ENCODE data around the gene COL1A2.

Gene COL1A2

DNA sequence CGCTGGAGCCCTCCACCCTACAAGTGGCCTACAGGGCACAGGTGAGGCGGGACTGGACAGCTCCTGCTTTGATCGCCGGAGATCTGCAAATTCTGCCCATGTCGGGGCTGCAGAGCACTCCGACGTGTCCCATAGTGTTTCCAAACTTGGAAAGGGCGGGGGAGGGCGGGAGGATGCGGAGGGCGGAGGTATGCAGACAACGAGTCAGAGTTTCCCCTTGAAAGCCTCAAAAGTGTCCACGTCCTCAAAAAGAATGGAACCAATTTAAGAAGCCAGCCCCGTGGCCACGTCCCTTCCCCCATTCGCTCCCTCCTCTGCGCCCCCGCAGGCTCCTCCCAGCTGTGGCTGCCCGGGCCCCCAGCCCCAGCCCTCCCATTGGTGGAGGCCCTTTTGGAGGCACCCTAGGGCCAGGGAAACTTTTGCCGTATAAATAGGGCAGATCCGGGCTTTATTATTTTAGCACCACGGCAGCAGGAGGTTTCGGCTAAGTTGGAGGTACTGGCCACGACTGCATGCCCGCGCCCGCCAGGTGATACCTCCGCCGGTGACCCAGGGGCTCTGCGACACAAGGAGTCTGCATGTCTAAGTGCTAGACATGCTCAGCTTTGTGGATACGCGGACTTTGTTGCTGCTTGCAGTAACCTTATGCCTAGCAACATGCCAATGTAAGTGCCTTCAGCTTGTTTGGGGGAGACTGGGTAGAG, at the start of gene COL1A2:
TSS of gene COL1A2 (plus strand) at position 459 of the 704 bp plus-strand sequence. CDS start at position 596, 137 bp downstream.
- DNase-seq = no peak

DNA sequence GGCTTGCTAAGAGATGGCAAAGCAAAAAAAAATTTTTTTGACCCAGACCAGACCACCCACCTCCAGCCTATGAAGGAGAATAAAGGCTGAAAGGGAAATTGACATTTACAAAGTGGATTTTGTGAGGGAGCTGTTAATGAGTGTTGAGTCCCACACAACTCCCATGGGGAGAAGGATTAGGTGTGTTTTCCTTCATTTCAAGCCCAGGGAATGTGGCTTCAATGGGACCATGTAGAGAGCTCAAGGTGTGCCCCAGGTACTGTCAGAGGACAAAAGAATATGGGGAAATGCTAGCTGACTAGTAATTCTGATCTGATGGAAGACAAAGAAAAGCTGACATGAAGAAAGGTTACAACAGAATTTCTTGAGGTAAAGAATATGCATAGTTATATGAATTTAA, 48.8 kb upstream of the COL1A2 start:
- DNase-seq = no peak

DNA sequence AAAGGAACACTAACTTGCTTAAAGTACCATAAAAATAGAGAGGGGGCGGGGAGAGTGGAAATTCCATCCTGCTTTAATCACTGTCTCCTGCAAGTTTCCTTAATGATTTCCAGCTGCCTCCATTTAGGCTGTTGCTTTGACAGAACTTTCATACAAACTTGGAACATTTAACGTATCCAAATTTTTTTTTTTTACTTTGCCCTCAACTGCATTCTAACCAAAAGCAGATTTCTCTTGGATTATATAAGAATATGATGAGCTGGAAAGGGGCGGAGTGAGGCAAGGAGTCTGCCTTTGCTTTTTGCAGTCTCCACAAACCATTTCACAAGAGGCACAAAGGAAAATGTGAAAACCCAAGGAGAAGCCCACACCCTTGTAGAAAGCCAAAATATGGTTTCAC, 46.6 kb upstream of the COL1A2 start:
- DNase-seq = no peak

DNA sequence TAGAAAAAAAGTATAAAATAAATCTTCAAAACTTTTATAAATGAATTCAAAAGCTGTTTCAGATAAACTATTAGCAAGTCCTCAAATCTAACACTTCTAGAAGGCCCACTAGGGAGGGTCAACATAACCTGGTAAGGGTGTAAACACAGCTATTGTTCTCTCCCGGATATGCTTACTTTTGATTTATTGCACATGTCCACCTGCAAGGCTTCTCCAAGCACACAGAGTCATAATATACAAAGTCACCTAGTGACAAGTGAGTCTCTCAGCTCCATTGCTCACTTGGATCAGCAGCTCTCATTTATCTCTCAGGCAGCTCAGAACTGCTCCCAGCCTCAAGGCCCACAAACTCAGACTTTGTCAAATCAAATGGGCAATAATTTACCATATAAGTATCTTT, 44.0 kb upstream of the COL1A2 start:
- DNase-seq = peak; percentile 14

DNA sequence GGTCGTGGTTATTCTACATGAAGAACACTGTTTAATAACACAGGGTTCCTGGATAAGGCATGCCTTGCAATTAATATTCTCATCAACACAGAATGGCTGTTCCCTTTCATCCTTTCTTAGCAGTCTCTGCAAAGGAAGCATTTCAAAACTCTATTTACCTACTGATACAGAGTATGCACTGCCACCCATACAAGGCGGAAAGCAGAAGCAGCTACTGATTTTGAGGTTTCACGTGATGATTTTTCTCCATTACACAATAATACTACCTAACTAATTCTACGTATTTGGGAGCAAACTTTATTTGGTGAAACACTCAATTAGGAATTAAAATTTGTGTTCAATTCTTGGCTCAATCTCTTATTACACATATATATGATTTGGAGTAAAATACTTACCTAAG, 43.0 kb upstream of the COL1A2 start:
- DNase-seq = no peak

DNA sequence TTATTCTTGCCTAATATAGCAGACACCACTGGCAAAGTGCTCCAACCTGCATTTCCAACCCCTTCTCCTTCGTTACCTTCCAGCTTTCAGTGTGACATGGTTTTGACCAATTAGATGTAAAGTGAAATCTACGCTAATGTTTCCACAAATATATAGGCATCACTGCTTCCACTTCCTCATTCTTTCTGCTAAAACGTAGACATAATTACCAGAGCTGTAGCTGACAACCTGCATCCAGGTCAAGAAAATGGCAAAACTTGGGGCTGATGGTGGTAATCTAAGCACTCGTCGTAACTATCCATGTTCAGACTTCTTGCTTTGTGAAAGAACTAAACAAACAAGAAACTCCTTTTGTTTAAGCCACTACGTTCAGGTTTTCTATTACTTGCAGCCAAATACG, 41.8 kb upstream of the COL1A2 start:
- no peak for DNase-seq

DNA sequence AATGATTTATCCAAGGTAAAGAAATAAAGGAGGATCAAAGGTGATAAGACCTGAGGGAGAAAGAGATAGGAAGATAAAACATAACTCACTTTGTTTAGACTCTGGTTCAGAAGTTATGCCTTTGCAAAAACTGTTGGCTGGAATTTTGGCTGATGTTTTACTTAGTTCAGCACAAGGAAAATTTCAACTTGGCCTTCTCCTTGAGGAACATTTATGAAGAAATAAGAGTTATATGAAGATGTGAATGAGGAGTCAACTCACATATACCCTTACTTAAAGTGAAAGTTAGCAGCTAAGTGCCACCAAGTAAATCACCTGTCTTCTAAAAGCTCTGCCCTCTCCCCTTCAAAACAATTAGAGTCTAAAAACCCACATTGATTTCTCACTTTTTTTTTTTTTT, 39.7 kb upstream of the COL1A2 start:
- DNase-seq = no peak

DNA sequence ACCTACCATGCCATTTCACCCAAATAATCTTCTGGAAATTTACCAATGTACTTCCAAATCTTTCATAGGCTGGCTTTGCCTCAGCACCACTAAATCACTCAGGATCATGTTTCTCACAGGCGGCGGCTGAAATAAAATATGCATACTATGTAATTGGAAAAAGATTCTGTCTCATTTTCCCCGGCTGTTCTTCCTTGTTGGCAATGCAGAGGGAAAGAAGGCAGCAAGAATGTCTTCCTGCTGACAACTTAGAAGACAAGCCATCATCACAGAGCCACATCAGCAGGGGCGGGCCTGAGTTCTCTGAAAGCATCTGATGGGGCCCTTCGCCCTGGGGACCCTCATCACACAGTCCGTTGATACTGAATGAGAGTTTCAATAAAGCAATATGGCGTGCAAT, 39.2 kb upstream of the COL1A2 start:
- DNase-seq = no peak

DNA sequence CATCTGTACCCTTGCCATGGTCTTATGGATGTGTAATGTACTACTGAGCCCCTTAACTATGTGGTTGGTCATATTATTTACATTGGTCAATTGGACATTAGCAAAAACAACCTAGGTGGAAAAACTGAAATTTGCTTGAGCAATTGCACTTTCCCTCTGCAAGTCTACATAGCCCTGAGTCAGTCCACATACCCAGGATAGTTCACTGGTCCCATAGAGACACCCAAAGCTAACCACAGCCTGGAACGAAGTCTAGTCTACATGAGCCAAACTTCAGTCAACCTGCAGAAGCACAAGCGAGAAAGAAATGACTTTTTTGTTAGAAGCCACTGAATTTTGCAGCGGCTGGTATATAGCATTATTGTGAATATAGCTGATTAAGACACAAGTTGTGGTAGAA, 37.6 kb upstream of the COL1A2 start:
- DNase-seq = no peak

DNA sequence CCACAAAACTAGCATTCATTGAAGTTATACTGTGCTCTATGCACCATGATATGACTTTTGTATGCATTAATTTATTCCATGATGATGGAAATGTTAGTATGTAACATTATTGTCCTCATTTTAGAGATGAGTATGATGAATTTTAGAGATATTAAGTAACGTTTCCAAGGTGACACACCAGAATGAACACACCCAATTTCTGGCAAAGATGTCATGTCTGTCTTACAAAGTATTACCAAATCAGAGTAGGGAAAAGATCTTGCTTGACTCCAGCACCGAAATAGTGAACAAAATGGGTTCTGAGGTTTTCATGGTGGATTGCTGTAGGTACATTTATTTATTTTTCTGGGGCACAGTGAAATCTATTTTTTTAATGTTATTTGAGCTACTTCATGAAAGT, 33.8 kb upstream of the COL1A2 start:
- DNase-seq = no peak

DNA sequence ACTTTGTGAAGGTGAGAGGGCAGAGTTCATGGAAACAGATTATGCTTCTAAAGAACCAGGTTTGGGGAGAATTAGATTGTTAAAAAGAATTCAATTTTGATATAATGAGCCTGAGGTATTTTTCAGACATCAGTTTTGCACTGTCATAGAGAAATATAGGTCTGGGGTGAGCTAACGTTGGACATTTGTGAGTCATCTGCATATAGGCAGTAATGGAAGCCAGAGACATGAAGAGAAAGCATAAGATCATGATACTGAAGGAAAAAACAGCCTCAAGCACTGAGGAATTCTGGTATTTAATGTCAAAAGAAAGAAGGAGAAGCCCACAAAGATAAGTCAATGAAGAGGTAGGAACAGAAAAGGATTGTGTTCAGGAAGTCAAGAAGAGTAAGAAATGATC, 32.4 kb upstream of the COL1A2 start:
- no peak for DNase-seq

DNA sequence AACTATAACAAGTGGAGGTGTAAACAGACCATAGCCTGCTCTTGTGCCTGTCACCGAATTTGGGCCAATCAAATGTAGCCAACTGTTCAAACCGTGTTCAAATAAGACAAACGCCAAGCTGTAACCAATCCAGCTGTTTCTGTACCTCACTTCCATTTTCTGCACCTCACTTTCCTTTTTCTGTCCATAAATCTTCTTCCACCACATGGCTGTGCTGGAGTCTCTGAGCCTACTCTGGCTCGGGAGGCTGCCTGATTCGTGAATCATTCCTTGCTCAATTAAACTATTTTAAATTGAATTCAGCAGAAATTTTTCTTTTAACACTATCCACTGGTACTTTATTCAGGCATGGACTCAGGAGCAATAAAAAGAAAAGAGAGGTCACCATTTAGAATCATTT, 29.9 kb upstream of the COL1A2 start:
- DNase-seq = no peak

DNA sequence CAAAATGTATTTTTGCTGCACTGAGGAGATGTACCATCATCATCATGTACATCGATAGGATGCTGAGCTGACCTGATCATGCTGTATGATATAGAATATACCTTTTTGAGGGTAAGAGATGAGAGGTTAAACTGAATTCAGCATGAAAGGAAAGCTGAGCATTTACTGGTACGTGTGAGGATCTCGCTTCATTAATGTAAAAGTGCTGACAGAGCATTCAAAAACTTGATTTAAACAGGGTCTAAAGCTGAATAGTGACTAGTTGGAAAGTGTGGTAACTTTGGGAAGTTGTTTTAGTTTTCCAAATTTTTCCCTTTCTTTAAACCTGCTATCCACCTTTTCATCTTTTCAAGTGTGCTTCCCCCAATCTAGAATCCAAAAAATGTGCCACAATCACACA, 28.5 kb upstream of the COL1A2 start:
- DNase-seq = no peak

DNA sequence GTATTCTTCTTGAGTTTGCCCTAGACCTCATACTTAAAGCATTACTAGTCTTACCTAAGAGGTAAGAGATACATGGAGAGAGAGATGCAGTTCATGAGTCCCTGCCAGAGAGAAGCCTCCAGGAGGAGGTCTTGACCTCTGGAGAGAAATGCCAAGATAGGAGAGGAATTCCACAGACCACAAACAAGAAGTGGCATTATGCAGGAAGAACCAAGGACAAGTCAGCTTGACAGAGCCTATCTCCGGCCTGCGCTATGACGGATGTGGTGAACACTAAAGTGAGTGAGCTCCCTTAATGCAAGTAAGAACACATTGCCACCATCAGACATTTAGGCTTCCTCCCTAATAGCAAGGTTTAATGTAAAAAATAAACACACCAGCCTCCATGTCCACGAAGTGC, 27.9 kb upstream of the COL1A2 start:
- DNase-seq = no peak

DNA sequence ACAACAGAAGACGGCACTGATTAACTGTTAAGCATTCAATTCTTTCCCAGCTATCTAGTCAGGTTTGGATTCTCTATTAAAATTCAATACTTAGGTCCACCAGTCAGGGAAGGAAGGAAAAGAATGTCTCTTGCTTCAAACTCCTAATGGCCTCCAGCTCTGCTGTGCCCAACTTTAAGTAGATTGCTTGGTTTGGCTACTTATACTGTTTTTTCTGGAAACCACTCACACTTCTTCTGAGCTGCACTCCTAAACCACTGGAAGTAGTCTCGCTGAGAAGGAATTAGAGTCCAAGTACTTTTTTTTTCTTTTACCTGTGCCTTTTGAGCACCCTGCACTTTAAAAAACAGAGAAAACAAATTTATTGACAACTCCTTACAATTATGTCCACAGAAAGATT, 26.7 kb upstream of the COL1A2 start:
- no peak for DNase-seq

DNA sequence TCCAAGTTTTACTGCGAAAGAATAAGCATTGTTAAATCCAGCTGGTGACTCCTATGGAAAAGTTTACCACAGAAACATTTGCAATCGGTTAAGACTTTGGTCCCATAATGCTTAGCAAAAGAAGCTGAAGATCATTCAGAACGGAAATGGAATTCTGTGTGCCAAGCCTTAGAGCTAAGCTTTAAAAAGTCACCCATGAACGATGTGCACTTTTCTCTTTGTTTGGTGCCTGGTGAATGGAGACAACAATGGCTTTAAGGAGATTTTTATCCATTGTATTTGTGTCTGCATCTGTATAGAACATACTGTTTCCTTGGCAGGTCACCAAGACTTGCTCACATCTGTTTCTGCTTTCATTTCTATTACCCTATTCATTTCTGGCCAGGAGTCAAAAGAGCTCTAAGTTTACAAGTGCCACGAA, 26.3 kb upstream of the COL1A2 start:
- no peak for DNase-seq

DNA sequence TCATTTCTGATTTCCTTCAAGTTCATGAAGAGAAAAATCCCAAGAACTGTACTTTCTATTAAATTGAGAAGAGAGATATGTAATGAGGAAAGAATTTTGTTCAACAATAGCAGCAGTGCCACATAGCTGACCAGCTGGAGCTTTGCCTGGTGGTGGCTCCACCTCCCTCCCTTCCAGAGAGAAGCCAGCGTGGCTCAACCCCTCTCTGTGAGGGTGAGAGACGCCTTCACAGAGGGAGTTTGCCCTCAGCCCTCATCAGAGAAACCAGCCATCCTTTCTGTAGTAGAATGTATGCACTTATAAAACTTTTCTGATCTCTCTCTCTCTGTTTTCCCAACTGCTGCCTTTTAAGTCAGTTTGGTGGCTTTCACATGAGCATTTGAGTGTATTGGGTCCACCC, 20.5 kb upstream of the COL1A2 start:
- DNase-seq = no peak

DNA sequence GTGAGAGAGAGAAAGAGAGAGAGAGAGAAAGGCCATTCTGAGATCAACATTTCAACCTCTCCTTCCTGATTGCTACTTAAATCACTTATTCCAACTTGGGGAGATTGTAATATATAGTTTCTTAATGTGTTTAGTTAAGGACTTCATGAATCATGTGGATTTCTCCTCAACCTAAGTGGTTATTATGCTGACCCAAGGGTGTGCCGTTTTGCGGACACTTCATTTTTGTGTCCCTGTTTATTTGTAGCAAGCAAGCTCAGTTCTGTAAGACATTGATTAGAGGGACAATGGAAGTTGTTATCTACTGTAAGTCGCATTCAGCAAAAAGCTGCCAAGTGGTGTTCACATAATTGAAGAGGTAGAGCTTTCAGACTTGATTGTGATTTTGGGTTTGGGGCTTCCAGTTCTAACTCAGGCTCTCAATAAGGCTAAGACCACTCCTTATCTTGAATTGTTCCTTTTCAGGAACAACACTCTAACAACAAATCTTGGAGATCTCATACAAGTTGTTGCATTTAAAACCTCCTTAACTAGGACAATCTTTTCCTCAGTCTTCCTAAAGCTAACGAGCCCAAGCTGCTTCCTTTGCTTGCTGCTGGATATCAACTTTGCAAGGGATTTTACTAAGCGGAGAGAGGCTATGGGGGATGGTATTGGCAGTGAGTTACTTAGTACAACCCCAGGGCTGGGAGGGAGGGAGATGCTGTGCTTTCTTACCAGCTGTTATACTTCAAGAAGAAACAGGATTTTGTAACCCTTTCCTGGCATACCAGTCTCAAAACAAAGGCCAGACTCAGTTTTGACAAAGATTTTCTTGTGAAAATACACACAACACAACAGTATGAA, 19.8 kb upstream of the COL1A2 start:
- no peak for DNase-seq

DNA sequence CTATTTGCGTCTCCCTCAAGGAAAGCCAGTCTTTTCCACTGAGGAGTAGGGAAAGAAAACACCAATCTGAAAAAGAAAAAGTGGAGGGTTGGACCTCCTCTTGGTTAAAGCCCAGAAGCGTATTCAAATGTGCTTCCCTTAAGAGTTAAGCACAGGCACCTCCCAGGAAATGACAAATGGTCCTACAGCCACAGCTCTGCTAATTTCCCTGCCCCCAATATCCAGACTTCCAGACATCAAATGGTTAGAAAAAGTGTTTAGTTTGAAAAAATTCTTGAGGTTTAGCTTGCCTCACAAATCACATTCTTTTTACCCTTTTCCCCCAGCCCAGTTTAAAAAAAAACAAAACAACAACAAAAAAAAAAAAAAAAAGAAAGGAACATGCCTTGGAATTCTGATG, 19.0 kb upstream of the COL1A2 start:
- no peak for DNase-seq

DNA sequence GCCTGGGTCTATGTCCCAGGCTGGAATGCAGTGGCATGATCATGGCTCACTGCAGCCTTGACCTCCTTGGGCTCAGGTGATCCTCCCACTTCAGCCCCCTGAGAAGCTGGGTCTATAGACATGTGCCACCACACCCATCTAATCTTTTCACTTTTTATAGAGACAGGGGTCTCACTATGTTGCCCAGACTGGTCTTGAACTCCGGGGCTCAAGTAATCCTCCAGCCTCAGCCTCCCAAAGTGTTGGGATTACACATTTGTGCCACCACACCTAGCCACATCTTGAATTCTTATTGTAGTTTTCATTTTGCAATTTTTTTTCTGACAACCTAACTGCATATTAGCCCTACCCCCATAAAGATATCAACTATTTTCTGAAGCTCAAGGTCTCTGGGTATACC, 18.4 kb upstream of the COL1A2 start:
- no peak for DNase-seq

DNA sequence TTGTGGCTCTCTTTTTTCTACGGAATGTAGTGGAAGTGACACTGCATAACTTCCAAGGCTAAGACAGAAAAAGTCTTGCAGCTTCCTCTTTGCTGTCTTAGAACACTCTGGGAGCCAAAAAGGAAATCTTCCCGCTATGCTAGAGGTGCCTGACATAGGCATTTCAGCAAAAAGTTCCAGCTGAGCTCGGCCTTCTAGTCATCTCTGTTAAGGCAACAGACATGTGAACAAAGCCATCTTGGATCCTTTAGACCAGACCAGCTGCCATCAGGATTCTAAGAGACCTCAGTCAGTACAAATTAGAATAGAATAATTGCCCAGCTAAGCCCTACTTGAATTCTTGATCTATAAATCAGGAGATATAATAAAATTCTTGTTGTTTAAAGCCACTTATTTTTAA, 16.3 kb upstream of the COL1A2 start:
- no peak for DNase-seq

DNA sequence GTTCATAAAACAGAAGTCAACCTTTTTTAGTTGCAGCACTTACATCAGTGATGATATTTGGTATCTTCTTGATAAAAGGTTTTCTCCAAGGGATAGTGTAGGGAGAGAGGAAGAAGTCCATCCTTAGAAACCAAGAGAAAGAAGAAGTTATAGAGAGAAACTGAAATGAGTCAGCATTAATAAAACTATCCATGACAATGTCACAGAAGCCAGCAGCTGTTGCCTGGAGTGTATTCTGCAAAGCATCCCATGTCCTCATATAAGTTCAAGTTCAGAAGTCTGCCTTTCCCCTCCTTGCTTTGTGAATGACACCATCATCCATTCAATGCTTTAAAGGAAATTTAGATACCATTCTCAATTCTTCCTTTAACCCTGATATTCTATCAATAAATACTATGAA, 14.4 kb upstream of the COL1A2 start:
- DNase-seq = no peak

DNA sequence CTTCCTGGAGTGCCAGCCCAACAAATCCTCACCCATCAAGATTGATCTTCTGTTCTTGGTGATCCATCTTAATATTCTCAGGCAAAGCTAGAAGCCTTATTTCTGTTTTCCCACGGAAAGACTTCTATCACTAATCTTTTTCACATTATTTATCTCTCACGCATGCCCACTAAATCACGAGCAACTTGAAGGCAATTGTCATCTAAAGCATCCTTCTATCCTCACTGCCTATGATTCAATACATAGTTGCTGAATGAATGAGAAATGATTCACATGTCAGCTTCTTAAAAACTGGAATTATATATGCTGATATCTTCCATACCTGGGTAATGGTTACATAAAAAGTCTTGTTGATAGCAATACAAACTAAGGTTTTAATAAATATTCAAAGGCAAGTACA, 12.6 kb upstream of the COL1A2 start:
- DNase-seq = no peak

DNA sequence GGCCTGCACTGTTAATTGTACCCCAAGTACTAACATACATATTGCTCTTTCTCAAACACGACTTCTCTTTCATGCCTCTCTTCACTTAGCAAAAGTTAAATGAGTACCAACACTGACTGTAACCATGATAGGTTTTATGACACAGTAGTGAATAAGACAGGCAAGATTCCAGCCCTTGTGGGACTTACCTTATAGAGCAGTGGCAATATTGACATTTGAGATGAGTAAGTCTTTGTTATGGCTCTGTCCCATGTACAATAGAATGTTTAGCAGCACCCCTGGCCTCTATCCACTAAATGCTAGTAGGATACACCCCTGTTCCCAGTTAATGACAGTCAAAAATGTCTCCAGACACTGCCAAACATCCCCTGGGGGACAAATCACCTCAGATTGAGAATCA, 11.9 kb upstream of the COL1A2 start:
- no peak for DNase-seq

DNA sequence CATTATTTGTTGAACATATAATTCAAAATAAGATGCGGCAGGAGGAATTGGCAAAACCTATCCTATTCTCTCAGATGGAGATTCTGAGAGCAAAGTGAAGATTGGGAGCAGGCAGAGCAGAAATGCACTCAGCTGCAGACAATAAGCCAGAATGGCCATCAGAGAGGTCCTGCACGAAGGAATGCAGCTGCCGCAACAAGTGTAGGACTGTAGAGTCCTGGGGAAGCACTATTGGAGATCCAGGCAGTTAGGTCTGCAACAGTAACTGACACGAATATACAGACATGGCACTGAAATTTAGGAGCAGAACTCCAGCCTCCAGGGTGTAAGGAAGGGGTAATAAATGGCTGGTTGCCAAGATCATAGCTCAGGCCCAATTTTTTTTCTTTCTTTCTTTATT, 10.4 kb upstream of the COL1A2 start:
- no peak for DNase-seq

All from NCI-H526 treated with DMSO at 0.1 percent for 48 hours (cell line).